HepG2 (cell line): ENCODE measurements around the gene ANKS1A.

Experiments used
- CEBPB ChIP-seq: IDR thresholded peaks from 2 replicates; pipeline ENCODE4 v1.6.1; 2011; ENCODE audit warnings: low read depth, low read length, improper control_type of control experiment, borderline replicate concordance
- SAP130 ChIP-seq: IDR thresholded peaks from 2 replicates; pipeline ENCODE4 v1.6.1; 2016; ENCODE audit warnings: low read depth
- TP53 ChIP-seq: sonication (generic); formaldehyde crosslinking; conservative IDR thresholded peaks from 2 replicates; pipeline ENCODE4 v1.4.0; 2020; ENCODE audit warnings: missing genetic modification reagents
- ZNF383 ChIP-seq: sonication (generic); formaldehyde crosslinking; IDR thresholded peaks from 2 replicates; pipeline ENCODE4 v1.4.0; 2020; ENCODE audit warnings: missing genetic modification reagents, mild to moderate bottlenecking, borderline replicate concordance
- ZNF569 ChIP-seq: sonication (generic); formaldehyde crosslinking; IDR thresholded peaks from 2 replicates; pipeline ENCODE4 v1.5.0; 2020; ENCODE audit warnings: mild to moderate bottlenecking, missing genetic modification reagents, moderate library complexity, borderline replicate concordance
- TF ChIP-seq, protein P1 (sequence below): sonication (generic); formaldehyde crosslinking; IDR thresholded peaks from 2 replicates; pipeline ENCODE4 v1.4.0; 2020; ENCODE audit warnings: missing genetic modification reagents, mild to moderate bottlenecking, borderline replicate concordance

DNA sequence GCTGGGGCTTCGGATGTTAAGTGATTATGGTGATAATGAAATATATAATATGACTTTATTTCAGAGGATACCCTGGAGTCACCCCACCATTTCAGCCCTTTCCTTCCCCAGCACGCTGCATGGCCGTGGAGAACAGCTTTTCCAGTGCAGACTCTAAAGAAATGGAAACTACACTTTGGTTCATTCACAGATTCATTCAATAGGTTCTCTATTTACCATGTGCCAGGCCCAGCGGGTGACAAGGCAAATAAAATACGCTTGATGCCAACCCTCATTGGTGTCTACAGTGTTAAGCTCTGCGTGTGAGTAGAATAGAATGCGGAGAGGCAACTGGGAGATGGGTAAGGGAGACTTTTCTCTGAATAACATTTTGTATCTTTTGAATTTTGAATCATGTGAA lies 162.3 kb downstream of the ANKS1A start:
- TF ChIP-seq ZNF383 (CRISPR knock-in tag) (no peak), SAP130 (CRISPR knock-in tag) (no peak), CEBPB (no peak), TP53 (CRISPR knock-in tag) (no peak), ZNF569 (CRISPR knock-in tag) (no peak)
- TF ChIP-seq, protein P1, sequence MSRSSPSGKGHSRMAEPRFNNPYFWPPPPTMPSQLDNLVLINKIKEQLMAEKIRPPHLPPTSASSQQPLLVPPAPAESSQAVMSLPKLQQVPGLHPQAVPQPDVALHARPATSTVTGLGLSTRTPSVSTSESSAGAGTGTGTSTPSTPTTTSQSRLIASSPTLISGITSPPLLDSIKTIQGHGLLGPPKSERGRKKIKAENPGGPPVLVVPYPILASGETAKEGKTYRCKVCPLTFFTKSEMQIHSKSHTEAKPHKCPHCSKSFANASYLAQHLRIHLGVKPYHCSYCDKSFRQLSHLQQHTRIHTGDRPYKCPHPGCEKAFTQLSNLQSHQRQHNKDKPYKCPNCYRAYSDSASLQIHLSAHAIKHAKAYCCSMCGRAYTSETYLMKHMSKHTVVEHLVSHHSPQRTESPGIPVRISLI: no peak
